Ectodermal cell (in vitro differentiated cells): ENCODE data around the gene CRAT.
"Not testable (repeated sequence)": the region's sequence is repeated elsewhere in the genome, so short reads cannot be mapped to it uniquely, and the experiment has no call there.

ENCODE experiments used
- H3K27ac ChIP-seq: 2 replicates; pipeline ENCODE4 v1.7.0; 2013; ENCODE audit warnings: mild to moderate bottlenecking, low read depth, low read length; ENCODE audit not compliant: insufficient read depth, poor library complexity, severe bottlenecking
- H3K27me3 ChIP-seq: 2 replicates; pipeline ENCODE4 v1.7.0; 2013; ENCODE audit warnings: mild to moderate bottlenecking, low read length; ENCODE audit not compliant: insufficient read depth, control insufficient read depth, poor library complexity, severe bottlenecking
- H3K36me3 ChIP-seq: one replicate; pipeline ENCODE4 v1.7.0; 2013; ENCODE audit warnings: low read length; ENCODE audit not compliant: control insufficient read depth, insufficient read depth
- H3K4me1 ChIP-seq: one replicate; pipeline ENCODE4 v1.7.0; 2013; ENCODE audit warnings: low read length; ENCODE audit not compliant: control insufficient read depth, insufficient read depth
- H3K4me3 ChIP-seq: 2 replicates; pipeline ENCODE4 v1.7.0; 2013; ENCODE audit warnings: low read depth, low read length, control low read depth; ENCODE audit not compliant: insufficient read depth
- H3K9me3 ChIP-seq: 2 replicates; pipeline ENCODE4 v1.7.0; 2013; ENCODE audit warnings: mild to moderate bottlenecking, low read length, moderate library complexity; ENCODE audit not compliant: control insufficient read depth
- WGBS, 2 experiments: methylation state at CpG; one replicate each; pipeline ENCODE4 v1.1.7; 2013; ENCODE audit warnings: missing lambda C conversion rate in 2 of 2; 5-methylcytosine and 5-hydroxymethylcytosine counted together

CRAT gene

DNA sequence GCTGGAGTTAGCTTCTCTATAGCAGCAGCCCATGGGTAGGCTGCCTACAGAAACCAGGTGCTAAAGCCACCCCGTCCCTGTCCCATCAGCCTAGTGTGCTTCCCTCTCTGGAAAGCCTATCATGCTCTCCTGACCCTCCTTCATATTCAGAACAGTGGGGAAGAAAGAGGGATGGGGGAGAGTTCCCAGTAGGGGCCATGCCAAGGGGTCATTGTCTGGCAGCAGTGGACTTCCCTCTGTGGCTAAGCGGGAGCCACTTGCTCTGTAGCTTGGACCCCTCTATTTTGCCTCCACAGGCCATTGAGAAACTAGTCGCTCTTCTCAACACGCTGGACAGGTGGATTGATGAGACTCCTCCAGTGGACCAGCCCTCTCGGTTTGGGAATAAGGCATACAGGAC is 18.1 kb upstream of the CRAT start:
- Histone ChIP-seq H3K4me3 (no peak overlapping the region), H3K27me3 (no peaks in the 10 kb centered on the region), H3K27ac (no peak overlapping the region), H3K9me3 (no peaks in the 10 kb centered on the region), H3K4me1 (peaks cover 27% of the 10 kb centered on the region), H3K36me3 (peaks cover 25% of the 10 kb centered on the region)
- WGBS, 2 experiments, result 94 to 97% methylated on average over 5 of the region's 5 CpGs

DNA sequence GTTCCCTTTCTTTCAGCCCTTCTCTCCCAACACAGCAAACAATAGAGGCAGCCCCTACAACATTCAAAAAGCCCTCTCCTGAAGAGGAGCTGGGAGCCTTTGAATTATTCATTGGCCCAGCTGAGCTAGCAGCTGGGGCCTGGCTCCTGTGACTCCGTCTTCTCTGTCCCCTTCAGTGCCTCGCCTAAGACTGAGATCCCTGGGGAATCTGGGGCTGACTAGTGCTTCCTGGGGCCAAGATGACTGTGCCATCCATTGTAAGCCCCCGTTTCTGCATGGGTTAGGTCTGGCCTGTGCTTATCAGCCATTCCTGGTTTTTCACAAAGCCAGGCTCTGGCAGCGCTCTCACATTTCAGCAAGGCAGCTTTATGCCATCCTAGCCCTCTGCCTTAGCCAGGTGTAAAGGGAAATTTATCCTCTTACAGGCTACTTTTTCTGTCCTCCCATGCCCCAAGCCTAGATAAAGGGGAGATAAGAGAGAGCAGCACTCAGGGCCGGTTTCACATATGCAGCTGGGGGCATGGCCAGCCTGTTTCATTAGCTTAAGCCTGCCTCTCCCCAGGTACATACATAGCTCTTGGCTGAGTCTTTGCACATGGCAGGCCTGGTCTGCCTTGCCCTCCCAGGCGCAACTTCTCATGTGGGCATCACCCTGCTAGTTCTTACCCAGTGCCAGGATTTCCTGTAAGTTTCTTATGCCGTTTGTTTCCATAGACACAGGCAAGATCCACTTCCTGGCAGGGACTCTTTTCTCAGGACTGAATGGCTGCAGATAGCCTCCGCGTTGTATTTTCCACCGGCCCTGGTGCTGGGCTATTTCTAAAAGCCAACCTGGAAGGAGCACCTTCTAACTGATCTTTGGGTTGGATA is 16.4 kb upstream of the CRAT start:
- Histone ChIP-seq H3K27ac (peak overlapping the region; percentile 90), H3K4me1 (peaks cover 14% of the 10 kb centered on the region), H3K9me3 (no peaks in the 10 kb centered on the region), H3K27me3 (no peaks in the 10 kb centered on the region), H3K4me3 (no peak overlapping the region), H3K36me3 (peaks cover 23% of the 10 kb centered on the region)
- 41 to 45% methylated on average over 10 of the region's 10 CpGs for WGBS, 2 experiments

DNA sequence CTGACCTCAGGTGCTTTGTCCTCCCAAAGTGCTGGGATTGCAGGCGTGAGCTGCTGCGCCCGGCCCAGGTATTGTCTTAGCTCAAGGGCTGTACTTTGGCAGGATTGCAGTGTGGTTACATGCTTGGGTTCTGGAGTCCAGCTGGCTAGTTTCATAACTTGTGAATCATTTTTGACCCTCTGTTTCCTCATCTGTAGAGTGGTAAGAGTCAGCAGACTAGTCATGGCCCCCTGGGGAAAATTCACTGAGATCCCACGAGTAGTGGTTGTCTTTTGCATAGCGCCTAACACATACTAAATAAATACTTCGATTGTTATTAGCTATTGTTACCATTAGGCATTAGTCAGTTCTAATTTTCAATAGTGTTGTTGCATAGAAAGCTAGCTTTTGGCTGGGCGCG is 14.9 kb upstream of the CRAT start:
- H3K27me3 ChIP-seq, result no peaks in the 10 kb centered on the region
- H3K9me3 ChIP-seq, result no peaks in the 10 kb centered on the region
- peaks cover 14% of the 10 kb centered on the region for H3K4me1 ChIP-seq
- H3K36me3 ChIP-seq, result peaks cover 28% of the 10 kb centered on the region
- WGBS, 2 experiments, result 91 to 96% methylated on average over 6 to 8 of the region's 8 CpGs
- no peak overlapping the region for H3K27ac ChIP-seq
- H3K4me3 ChIP-seq, result no peak overlapping the region

DNA sequence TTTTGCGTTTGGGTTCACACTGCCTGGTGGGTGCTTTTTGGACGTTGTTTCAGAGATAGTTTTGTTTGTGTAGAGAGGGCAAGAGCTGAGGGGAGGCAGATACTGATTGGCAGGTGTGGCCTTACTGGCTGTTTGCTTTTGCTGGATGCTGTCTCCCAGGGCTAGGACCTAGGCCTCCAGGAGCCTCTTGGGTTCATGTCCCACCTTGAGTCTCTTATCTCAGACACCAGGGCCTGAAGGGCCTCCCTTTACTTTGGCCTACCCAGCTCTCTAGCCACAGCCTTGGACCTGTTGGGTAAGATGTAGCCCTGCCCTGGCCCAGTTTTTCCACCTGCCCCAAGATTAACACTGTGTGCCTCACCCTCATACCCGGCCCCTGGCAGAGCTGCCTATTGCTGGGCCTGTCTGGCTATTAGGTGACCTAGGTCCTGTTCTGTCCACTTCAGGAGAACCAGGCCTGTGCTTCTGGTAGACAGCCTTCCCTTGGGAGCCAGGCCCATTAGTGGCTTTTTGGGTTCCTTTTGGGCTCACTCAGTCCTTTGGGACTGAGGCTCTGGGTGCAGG is 14.0 kb upstream of the CRAT start:
- H3K9me3 ChIP-seq, result no peaks in the 10 kb centered on the region
- no peaks in the 10 kb centered on the region for H3K27me3 ChIP-seq
- 92 to 98% methylated on average over 3 of the region's 3 CpGs for WGBS, 2 experiments
- peaks cover 14% of the 10 kb centered on the region for H3K4me1 ChIP-seq
- no peak overlapping the region for H3K4me3 ChIP-seq
- peaks cover 20% of the 10 kb centered on the region for H3K36me3 ChIP-seq
- no peak overlapping the region for H3K27ac ChIP-seq

DNA sequence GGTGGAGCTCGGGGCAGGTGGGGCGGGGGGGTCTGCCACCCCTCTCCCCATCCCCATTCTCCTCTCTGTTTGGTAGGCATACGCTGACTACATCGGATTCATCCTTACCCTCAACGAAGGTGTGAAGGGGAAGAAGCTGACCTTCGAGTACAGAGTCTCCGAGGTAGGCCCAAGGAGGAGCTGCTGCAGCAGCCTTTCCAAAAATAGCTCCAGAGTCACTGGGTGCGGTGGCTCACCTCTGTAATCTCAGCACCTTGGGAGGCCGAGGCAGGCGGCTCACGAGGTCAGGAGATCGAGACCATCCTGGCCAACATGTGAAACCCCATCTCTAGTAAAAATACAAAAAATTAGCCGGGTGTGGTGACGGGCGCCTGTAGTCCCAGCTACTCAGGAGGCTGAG is 12.4 kb upstream of the CRAT start:
- 93 to 95% methylated on average over 15 of the region's 15 CpGs for WGBS, 2 experiments
- peaks cover 13% of the 10 kb centered on the region for H3K36me3 ChIP-seq
- H3K27me3 ChIP-seq, H3K4me3 ChIP-seq, H3K9me3 ChIP-seq, H3K27ac ChIP-seq: not testable (repeated sequence)
- peaks cover 14% of the 10 kb centered on the region for H3K4me1 ChIP-seq

DNA sequence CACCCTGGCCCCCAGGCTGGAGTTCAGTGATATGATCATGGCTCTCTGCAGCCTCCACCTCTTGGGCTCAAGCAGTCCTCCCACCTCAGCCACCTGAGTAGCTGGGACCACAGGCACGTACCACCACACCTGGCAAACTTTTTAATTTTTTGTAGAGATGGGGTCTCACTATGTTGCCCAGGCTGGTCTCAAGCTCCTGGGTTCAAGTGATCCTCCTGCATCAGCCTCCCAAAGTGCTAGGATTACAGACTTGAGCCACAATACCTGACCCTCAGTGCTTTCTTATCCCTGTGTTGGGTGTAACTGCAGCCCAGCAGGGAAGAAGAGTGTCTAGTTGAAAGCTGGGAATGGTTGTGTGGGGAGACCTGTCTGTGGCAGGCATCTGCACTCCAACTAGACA is 11.5 kb upstream of the CRAT start:
- peaks cover 13% of the 10 kb centered on the region for H3K36me3 ChIP-seq
- no peaks in the 10 kb centered on the region for H3K27me3 ChIP-seq
- H3K4me3 ChIP-seq, result no peak overlapping the region
- peaks cover 6% of the 10 kb centered on the region for H3K4me1 ChIP-seq
- WGBS, 2 experiments, result 91 to 100% methylated on average over 1 of the region's 1 CpG
- H3K27ac ChIP-seq, result no peak overlapping the region
- H3K9me3 ChIP-seq, result no peaks in the 10 kb centered on the region

DNA sequence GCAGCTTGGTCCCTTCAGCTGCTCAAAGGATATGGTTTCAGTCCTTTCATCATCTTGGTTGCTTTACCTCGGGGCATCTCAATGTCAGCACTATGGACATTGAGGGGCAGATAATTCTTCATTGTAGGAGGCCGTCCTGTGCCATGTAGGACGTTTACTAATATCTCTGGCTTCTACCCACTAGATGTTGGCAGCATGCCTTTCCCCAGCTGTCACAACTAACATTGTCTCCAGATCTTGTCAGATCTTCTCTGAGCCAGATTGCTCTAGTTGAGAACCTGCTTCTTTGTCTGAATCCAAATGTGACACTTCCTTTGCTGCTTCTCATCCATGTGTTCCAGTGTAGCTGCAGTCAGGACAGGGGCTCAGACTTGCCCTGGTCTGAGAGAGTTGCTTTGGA is 10.9 kb upstream of the CRAT start:
- H3K36me3 ChIP-seq, result peaks cover 13% of the 10 kb centered on the region
- no peaks in the 10 kb centered on the region for H3K9me3 ChIP-seq
- H3K27ac ChIP-seq, result no peak overlapping the region
- WGBS, 2 experiments, result 94 to 96% methylated on average over 3 of the region's 3 CpGs
- no peaks in the 10 kb centered on the region for H3K4me1 ChIP-seq
- no peaks in the 10 kb centered on the region for H3K27me3 ChIP-seq
- no peak overlapping the region for H3K4me3 ChIP-seq

DNA sequence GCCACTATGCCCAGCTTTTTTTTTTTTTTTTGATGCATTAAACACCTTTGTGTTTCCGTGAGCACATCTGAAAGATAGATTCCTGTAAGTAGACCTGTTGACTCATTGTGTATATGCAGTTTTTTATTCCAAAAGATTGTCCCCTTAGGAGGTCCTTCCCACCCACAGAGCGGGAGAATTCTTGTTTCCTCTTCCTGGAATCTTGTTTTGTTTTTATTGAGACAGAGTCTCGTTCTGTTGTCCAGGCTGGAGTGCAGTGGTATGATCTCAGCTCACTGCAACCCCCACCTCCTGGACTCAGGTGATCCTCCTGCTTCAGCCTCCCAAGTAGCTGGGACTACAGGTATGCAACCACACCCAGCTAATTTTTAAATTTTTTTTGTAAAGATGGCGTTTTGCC is 8.2 kb upstream of the CRAT start:
- H3K36me3 ChIP-seq, result peaks cover 13% of the 10 kb centered on the region
- H3K4me3 ChIP-seq, result no peak overlapping the region
- WGBS, 2 experiments, result 89 to 95% methylated on average over 4 of the region's 4 CpGs
- H3K9me3 ChIP-seq, result no peaks in the 10 kb centered on the region
- H3K4me1 ChIP-seq, result no peaks in the 10 kb centered on the region
- no peaks in the 10 kb centered on the region for H3K27me3 ChIP-seq
- no peak overlapping the region for H3K27ac ChIP-seq

DNA sequence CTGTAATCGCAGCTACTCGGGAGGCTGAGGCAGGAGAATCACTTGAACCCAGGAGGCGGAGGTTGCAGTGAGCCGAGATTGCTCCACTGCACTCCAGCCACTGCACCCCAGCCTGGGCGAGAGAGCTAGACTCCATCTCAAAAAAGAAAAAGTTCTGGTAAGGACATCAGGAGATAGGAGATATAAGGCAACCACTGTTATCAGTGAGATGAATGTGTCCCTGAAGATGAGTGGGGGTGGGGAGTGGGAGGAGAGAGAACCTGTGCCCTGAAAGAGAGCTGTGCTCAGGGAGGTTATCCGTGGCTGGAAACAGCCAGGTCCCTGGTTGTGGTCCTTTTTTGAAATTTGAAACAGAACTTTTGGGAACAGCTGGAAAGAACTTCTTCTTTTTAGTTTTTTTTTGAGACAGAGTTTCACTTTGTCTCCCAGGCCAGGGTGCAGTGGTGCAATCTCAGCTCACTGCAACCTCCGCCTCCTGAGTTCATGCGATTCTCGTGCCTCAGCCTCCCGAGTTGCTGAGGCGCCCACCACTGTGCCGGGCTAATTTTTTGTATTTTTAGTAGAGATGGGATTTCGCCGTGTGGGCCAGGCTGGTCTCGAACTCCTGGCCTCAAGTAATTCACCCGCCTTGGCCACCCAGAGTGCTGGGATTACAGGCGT is 3.2 kb upstream of the CRAT start:
- Histone ChIP-seq H3K36me3 (no peaks in the 10 kb centered on the region), H3K4me1 (no peaks in the 10 kb centered on the region), H3K27ac (no peak overlapping the region), H3K27me3 (peaks cover 18% of the 10 kb centered on the region), H3K4me3 (no peak overlapping the region), H3K9me3 (no peaks in the 10 kb centered on the region)
- WGBS, 2 experiments, result 94 to 95% methylated on average over 17 of the region's 17 CpGs

DNA sequence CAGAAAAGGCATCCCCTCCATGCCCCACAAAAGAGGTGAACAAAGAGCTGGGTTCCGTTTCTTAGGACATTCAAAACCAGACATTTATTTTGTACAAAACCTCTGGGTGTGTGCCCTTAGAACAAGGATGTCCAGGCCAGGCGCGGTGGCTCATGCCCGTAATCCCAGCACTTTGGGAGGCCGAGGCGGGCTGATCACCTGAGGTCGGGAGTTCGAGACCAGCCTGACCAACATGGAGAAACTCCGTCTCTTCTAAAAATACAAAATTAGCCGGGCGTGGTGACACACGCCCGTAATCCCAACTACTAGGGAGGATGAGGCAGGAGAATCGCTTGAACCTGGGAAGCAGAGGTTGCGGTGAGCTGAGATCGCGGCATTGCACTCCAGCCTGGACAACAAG is 1.9 kb upstream of the CRAT start:
- H3K27me3 ChIP-seq, result peaks cover 21% of the 10 kb centered on the region
- not testable (repeated sequence) for H3K4me1 ChIP-seq, H3K9me3 ChIP-seq, H3K27ac ChIP-seq, H3K36me3 ChIP-seq
- H3K4me3 ChIP-seq, result peak overlapping the region; percentile 77
- WGBS, 2 experiments, result 90 to 94% methylated on average over 17 of the region's 17 CpGs
